Immature natural killer cell (primary cell): ENCODE measurements around the gene DMRTA2. TPM values are rescaled to one million over a fixed set of nuclear protein-coding genes. Genes with fewer than 3 reads are reported as not detected.
"Not testable (repeated sequence)": the region's sequence is repeated elsewhere in the genome, so short reads cannot be mapped to it uniquely, and the experiment has no call there.

Experiments used
- DNase-seq, 3 donors: peaks; one replicate each; pipeline ENCODE4 v3.0.0; 2022; ENCODE audit warnings: mixed read lengths in 1 of 3
- H3K27ac Mint-ChIP-seq, 6 donors: one replicate each; pipeline ENCODE4 v1.8.0; 2020; ENCODE audit warnings: mixed read lengths in 6 of 6, mild to moderate bottlenecking in 5 of 6, inconsistent platforms in 4 of 6, moderate library complexity in 3 of 6
- H3K27me3 Mint-ChIP-seq, 3 donors: one replicate each; pipeline ENCODE4 v1.8.0; 2020 to 2021; ENCODE audit warnings: low read depth in 3 of 3, mild to moderate bottlenecking in 3 of 3, mixed read lengths in 3 of 3, moderate library complexity in 3 of 3, inconsistent platforms in 1 of 3
- H3K36me3 Mint-ChIP-seq, 3 donors: one replicate each; pipeline ENCODE4 v1.8.0; 2020; ENCODE audit warnings: mixed read lengths in 3 of 3, inconsistent platforms in 2 of 3, mild to moderate bottlenecking in 2 of 3
- H3K4me1 Mint-ChIP-seq, 2 donors: one replicate each; pipeline ENCODE4 v1.8.0; 2020; ENCODE audit warnings: inconsistent platforms in 2 of 2, mild to moderate bottlenecking in 2 of 2, mixed read lengths in 2 of 2, moderate library complexity in 1 of 2
- H3K4me3 Mint-ChIP-seq, 5 donors: one replicate each; pipeline ENCODE4 v1.8.0; 2020; ENCODE audit warnings: mild to moderate bottlenecking in 5 of 5, mixed read lengths in 5 of 5, inconsistent platforms in 3 of 5, moderate library complexity in 3 of 5
- H3K9me3 Mint-ChIP-seq, 6 donors: one replicate each; pipeline ENCODE4 v1.8.0; 2020; ENCODE audit warnings: mild to moderate bottlenecking in 6 of 6, mixed read lengths in 6 of 6, inconsistent platforms in 4 of 6, moderate library complexity in 3 of 6
- polyA plus RNA-seq, 3 donors: library from polyadenylated mRNA; unstranded; fragments of 300-500 nt; fragmentation: Illumina TruSeq; gene quantifications; one replicate each; pipeline ENCODE4 v1.2.3, GENCODE V29; 2021

The DMRTA2 gene
- polyA plus RNA-seq, 3 donors from 2014 or later: not detected

- no peaks in the 10 kb centered on the region for H3K36me3 Mint-ChIP-seq
- H3K27ac Mint-ChIP-seq: no peak overlapping the region
- H3K9me3 Mint-ChIP-seq: peaks cover 0 to 2% (median 0%) of the 10 kb centered on the region in 6 donors
- no peaks in the 10 kb centered on the region for H3K4me1 Mint-ChIP-seq
- DNase-seq: no peak
- H3K27me3 Mint-ChIP-seq: peaks cover 9 to 11% (median 11%) of the 10 kb centered on the region in 3 donors
- H3K4me3 Mint-ChIP-seq: no peak overlapping the region
Observed at GRCh38 chr1:50405814-50406213, 17.4 kb downstream of the DMRTA2 start.

GRCh38 chr1:50393522-50394120 is 29.6 kb downstream of the DMRTA2 start:
- Mint-ChIP-seq H3K36me3 (peaks cover 0 to 4% (median 0%) of the 10 kb centered on the region in 3 donors), H3K9me3 (no peaks in the 10 kb centered on the region), H3K4me3 (no peak overlapping the region), H3K4me1 (no peaks in the 10 kb centered on the region), H3K27ac (no peak overlapping the region), H3K27me3 (peaks cover 2 to 15% (median 7%) of the 10 kb centered on the region in 3 donors)
- no peak for DNase-seq

- not testable (repeated sequence) for H3K9me3 Mint-ChIP-seq, DNase-seq, H3K4me1 Mint-ChIP-seq, H3K36me3 Mint-ChIP-seq, H3K4me3 Mint-ChIP-seq, H3K27ac Mint-ChIP-seq, H3K27me3 Mint-ChIP-seq
Observed at GRCh38 chr1:50381551-50381950, 41.7 kb downstream of the DMRTA2 start.

GRCh38 chr1:50378770-50379169 is 44.5 kb downstream of the DMRTA2 start:
- H3K36me3 Mint-ChIP-seq: no peaks in the 10 kb centered on the region
- DNase-seq: no peak
- H3K9me3 Mint-ChIP-seq: peaks cover 0 to 3% (median 0%) of the 10 kb centered on the region in 6 donors

GRCh38 chr1:50373532-50373931 is 49.7 kb downstream of the DMRTA2 start:
- peaks cover 0 to 3% (median 0%) of the 10 kb centered on the region in 6 donors for H3K9me3 Mint-ChIP-seq
- no peaks in the 10 kb centered on the region for H3K4me1 Mint-ChIP-seq
- H3K27me3 Mint-ChIP-seq: peaks cover 6 to 16% (median 13%) of the 10 kb centered on the region in 3 donors
- no peak for DNase-seq
- H3K36me3 Mint-ChIP-seq: no peaks in the 10 kb centered on the region
- H3K4me3 Mint-ChIP-seq: no peak overlapping the region
- H3K27ac Mint-ChIP-seq: no peak overlapping the region

More at GRCh38 chr1:50378770-50379169, 44.5 kb downstream of the DMRTA2 start:
- Mint-ChIP-seq H3K4me1 (no peaks in the 10 kb centered on the region), H3K4me3 (no peak overlapping the region), H3K27ac (no peak overlapping the region), H3K27me3 (peaks cover 0 to 10% (median 0%) of the 10 kb centered on the region in 3 donors)

- no peaks in the 10 kb centered on the region for H3K4me1 Mint-ChIP-seq
- no peak for DNase-seq
- peaks cover 0 to 3% (median 0%) of the 10 kb centered on the region in 6 donors for H3K9me3 Mint-ChIP-seq
- no peak overlapping the region for H3K4me3 Mint-ChIP-seq
- H3K27me3 Mint-ChIP-seq: peaks cover 8 to 16% (median 13%) of the 10 kb centered on the region in 3 donors
- H3K27ac Mint-ChIP-seq: no peak overlapping the region
- no peaks in the 10 kb centered on the region for H3K36me3 Mint-ChIP-seq
Observed at GRCh38 chr1:50371749-50372148, 51.5 kb downstream of the DMRTA2 start.

- H3K4me1 Mint-ChIP-seq: no peaks in the 10 kb centered on the region
- DNase-seq: no peak
- H3K36me3 Mint-ChIP-seq: no peaks in the 10 kb centered on the region
- no peak overlapping the region for H3K4me3 Mint-ChIP-seq
- peaks cover 0 to 1% (median 0%) of the 10 kb centered on the region in 6 donors for H3K9me3 Mint-ChIP-seq
- H3K27ac Mint-ChIP-seq: no peak overlapping the region
- H3K27me3 Mint-ChIP-seq: peaks cover 8 to 17% (median 9%) of the 10 kb centered on the region in 3 donors
Observed at GRCh38 chr1:50369830-50370229, 53.4 kb downstream of the DMRTA2 start.

- Mint-ChIP-seq H3K4me3 (no peak overlapping the region), H3K4me1 (no peaks in the 10 kb centered on the region), H3K27ac (no peak overlapping the region), H3K9me3 (peaks cover 0 to 1% (median 0%) of the 10 kb centered on the region in 6 donors), H3K27me3 (peaks cover 7 to 17% (median 11%) of the 10 kb centered on the region in 3 donors), H3K36me3 (no peaks in the 10 kb centered on the region)
- DNase-seq: no peak
Observed at GRCh38 chr1:50369008-50369634, 54.1 kb downstream of the DMRTA2 start.

- Mint-ChIP-seq H3K36me3 (no peaks in the 10 kb centered on the region), H3K9me3 (peaks cover 0 to 1% (median 0%) of the 10 kb centered on the region in 6 donors), H3K4me3 (peak overlapping the region in 1 of 5 donors; percentile 40), H3K27ac (no peak overlapping the region), H3K27me3 (peaks cover 7 to 15% (median 12%) of the 10 kb centered on the region in 3 donors), H3K4me1 (no peaks in the 10 kb centered on the region)
- DNase-seq: peak; percentile 32 to 39 (median 35)
Observed at GRCh38 chr1:50368179-50369007, 54.9 kb downstream of the DMRTA2 start.
